GM19463 (cell line): ENCODE measurements around the gene LMO7.
A peak's percentile ranks its signal among the peaks of the same experiment; 100 is the strongest.
"Not testable (repeated sequence)": the region's sequence is repeated elsewhere in the genome, so short reads cannot be mapped to it uniquely, and the experiment has no call there.

ENCODE experiments used
- ATAC-seq: cut with Tn5 transposase; IDR thresholded peaks from one replicate; pipeline ENCODE4 v1.9.1; 2021; ENCODE audit warnings: mild to moderate bottlenecking, moderate library complexity; ENCODE audit not compliant: unreplicated experiment

Gene LMO7

DNA sequence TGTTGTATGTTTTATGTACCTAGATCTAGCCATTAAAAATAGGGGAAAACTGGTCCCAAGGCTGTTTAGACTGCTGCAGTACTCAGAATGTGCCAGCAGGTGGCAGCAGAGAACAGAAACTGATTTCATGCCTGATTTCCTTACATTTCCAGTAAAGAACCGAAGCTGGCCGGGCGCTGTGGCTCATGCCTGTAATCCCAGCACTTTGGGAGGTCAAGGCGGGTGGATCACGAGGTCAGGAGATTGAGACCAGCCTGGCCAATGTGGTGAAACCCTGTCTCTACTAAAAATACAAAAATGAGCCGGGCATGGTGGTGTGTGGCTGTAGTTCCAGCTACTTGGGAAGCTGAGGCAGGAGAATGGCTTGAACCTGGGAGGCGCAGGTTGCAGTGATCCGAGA, 59.8 kb downstream of the LMO7 start:
- peak; percentile 74 for ATAC-seq

DNA sequence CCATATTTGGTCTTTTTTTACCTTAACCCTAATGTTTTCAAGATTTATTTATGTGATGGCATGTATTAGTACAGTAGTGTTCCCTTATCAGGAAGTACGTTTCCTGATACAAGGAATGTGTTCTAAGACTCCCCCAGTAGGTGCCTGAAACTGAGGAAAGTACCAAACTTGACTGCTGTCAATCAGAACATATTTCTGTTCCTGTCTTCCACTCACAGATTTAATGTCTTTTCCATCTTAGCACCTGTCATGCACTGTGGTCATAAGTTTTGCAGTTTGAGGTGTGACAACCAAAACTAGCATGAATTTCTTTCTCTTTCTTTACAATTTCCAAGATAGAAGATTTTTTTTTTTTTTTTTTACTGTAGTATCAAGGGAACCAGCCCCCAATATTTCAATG, 62.9 kb downstream of the LMO7 start:
- ATAC-seq, result no peak

DNA sequence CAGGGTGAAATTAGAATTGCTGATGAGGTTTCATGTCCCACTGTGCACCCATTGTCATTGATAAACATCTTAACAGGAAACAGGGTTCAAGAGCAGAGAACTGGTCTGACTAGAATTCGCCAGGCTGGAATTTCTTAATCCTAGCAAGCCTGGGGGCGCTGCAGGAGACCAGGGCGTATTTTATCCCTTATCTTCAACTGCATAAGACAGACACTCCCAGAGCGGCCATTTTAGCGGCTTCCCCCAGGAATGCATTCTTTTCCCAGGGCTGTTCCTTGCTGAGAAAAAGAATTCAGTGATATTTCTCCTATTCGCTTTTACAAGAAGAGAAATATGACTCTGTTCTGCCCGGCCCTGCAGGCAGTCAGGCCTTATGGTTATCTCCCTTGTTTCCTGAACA, 63.6 kb downstream of the LMO7 start:
- ATAC-seq, result not testable (repeated sequence)

DNA sequence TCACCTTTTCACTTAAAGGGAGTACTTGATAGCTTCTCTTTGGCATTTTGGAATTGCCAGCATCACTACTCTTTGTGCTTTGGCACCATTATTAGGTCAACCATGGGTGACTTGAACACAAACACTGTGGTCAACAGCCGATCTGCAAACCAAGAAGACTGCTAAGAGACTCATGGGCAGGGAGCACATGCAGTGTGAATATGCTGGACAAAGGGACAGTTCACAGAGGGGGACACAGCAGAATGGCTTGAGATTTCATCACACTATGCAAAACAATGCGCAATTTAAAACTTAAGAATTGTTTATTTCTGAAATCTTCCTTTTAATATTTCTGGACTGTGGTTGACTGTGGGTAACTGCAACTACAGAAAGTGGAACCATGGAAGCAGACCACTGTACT, 64.4 kb downstream of the LMO7 start:
- ATAC-seq, result no peak

DNA sequence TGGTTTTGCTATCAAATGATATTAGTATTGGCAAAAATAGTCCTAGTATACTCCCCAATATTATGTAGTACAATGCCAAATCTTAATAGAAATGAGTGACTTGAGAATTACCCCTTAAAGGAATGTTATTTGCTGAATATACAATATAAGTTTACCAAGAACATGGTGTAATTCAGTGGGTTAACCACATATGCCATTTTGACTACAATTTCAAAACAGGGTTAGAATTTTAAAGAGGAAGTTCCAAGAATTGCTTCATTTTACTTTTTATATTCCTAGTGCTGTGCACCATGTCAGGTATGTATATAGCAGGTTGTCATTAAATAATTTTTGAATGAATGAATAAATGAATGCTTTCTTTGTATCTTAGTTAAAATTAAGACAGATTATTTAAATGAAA, 66.3 kb downstream of the LMO7 start:
- no peak for ATAC-seq

DNA sequence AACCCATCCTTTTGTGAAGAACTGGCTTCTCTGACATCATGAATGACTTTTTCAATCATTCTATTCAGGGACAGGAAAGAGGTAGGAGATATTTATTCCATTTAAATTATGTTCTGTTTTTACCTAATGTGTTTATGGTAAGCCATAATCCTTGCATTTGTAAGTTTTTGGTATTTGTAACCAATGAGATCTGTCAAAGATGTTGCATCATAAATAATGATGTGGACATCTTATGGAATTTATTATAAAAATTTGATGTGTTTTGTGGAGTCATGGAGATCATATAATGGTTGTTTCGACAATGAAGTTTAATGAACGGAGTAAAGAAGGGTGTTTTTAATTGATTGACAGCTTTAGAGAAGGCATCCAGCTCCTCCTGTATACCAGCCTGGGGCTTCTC, 67.6 kb downstream of the LMO7 start:
- no peak for ATAC-seq

DNA sequence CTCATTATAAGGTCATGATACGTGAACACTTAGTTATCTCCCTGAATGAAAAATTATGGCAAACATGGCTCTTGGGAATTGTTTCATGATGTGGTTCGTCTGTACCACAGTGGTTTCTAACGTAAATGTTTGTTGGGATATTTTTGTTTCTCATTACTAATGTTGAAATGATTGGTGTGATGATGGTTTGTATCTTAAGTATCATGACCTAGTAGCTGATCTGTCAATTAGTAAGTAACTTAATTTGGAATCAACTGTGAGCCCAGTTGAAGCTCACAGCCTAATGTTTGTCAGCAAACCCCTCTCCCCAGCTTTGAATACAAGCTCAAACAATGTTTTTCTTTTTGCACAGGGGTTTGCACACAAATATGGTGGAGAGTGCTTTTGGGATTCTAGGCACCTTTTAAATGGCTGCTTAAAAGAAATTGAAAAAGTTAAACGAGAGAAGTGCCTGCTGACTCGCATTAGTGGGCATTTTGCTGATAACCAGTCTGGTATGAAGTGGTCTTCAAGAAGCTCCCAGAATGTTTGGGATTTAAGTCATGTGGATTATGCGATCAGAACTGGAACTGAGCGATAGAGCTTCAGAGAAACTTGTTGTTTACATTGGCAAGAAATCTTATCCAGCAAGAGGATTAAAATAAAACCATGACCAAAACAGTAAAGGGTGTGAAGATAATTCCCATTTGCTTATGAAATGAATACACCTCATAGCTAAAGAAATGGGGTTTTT, 68.2 kb downstream of the LMO7 start:
- ATAC-seq, result no peak

DNA sequence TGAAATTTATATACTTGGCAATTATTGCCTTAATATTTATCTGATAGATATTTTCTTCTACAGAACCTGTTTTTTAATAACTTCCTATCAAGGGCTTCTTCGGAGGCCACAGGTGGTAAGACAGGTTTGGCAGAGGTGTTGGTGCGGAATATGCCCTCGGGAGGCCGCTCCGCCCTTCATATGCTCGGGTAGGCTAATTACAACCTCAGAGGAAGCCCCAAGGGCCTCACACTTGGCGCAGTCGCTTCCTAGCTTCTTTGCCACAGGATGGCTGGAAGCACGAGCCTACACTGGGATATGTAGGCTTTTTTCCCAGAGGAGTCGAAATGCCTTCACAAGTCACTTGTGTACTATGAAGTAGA, 68.8 kb downstream of the LMO7 start:
- ATAC-seq, result no peak

DNA sequence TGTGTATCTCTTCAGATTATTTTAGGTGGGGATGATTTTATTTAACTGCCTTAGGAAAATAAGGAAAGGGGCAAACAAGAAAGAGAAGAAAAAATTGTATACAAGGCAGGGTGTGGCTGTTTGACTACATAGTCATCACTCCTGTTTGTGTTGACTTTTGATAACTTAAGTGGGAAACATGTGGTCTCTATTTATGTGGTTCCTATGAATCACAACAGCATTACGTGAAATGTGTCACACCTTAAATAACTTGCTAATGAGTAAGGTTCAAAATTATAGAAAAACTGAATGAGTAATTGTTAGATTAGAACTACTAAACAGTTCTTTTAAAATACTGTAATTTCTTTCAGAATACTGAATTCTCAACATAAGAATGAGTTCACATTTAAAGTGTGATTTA, 69.3 kb downstream of the LMO7 start:
- ATAC-seq, result no peak

DNA sequence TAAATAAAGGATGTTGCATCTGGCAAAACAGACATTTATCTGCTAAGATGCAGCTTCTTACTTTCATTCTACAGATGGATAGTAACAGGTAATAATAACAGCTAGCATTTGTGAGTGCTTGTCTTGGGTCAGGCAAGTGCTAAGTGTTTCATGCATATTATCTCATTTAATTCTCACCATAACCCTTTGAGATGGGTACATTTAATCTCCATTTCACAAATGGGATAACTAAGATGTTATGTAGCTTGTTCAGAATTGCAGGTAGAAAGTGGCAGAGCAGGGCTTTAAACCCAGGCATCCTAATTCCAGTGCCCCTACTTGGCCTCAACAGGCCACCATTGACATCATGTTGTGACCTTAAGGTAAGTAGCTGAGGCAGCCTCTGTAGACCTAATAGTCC, 69.8 kb downstream of the LMO7 start:
- no peak for ATAC-seq

DNA sequence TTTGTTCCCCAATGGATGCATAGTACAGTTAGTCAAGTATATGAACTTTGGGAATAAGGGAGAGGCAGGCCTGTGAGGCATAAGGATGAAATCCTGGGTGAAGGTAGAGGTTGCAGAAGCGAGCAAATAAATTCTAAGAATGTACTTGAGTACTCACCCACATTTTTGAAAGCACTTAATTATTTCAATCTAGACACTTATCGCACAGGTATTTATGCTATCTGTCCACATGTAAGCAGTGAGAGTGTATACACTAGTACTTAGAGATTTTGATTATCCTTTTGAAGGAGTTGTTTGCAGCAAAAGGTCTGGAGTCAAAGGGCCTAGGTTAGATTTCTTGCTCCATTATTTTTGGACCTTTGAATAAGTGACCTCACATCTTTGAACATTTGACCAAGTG, 77.7 kb downstream of the LMO7 start:
- no peak for ATAC-seq

DNA sequence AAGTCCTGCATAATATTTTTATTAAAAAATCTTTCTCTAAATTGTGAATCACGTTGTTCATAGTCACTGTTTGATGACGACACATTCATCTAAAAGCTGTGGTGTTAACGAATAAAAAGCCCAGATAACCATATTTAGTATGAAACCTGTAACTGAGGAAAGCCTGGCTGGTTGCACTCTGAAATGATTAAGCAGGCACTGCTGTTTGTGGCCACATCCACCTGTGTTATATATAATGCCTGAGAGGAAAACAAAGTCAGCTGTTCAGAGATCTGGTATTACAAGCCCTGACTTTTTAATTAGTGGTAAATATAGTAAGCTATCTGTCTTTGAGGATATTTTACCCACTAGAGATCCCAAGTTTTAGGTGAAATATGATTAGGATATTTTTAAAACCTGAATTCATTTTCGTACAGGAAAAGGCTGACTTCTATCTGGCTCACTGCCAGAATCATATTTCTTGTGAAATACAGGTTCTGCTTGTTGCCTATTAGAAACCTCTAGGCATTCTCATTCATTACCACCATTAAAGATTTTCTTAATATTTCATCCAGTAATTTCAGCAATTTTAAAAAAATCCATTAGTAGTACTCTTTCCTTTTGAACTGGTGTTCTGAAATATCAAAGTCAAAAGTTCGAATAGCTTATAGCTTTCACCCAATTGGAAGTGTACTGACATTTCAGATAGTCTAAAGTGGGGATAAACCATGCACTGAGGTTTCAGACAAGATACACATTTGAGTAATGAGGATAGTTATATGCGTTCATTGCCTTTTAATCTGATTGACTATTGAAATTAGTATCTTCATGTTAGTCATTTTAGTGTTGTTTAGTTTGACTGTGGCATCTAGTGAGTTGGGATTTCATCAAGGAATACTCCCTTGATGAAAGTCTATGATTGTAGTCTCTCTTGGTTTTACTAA, 79.7 kb downstream of the LMO7 start:
- ATAC-seq, result no peak

DNA sequence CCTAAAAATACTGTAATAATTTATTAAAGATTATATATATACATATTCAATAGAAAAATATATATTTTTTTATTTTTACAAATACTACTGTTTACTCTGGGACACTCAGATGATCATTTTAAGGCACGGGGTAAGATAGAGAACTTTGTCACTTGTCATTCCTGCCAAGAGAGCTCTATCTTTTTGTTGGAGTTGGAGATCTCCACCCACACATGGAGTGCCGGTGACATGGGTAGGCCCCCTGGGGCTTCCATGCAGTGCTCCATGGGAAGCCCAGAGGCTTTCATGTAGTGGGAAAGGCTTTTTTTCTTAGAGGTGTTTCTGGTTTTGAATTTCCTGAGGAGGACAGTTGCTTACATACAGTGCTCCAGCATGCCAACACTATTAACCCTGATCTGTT, 81.4 kb downstream of the LMO7 start:
- ATAC-seq, result no peak

DNA sequence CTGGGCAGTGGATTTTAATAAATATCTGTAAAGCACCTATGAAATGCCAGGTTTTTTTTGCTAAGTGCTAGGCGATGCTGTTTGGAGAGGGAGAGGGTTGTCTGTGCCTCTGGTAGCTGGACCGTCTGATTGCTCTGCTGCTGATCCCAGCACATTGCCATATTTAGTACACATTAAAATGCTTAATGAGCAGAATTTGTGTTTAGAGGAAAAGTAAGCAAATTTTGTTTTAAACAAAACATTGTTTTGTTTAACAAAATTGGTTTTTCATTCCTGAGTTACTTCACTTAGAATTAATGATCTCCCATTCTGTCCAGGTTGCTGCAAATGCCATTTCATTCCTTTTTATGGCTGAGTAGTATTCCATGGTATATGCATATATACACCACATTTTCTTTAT, 85.2 kb downstream of the LMO7 start:
- no peak for ATAC-seq

DNA sequence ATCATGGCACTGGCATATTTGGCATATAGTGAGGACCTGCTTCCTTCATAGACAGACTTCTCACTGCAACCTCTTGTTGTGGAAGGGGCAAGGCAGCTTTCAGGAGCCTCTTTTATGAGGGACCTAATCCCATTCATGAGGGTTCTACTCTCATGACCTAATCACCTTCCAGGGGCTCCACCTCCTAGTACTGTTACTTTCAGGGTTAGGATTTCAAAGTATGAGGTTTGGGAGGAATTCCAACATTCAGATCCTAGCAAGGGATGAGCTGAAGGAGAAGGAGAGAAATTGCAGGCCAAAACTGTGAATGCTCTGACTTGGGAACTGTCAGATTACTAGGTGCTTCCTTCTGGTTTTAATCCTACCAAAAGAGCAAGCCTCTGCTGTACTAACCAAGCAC, 87.8 kb downstream of the LMO7 start:
- no peak for ATAC-seq

DNA sequence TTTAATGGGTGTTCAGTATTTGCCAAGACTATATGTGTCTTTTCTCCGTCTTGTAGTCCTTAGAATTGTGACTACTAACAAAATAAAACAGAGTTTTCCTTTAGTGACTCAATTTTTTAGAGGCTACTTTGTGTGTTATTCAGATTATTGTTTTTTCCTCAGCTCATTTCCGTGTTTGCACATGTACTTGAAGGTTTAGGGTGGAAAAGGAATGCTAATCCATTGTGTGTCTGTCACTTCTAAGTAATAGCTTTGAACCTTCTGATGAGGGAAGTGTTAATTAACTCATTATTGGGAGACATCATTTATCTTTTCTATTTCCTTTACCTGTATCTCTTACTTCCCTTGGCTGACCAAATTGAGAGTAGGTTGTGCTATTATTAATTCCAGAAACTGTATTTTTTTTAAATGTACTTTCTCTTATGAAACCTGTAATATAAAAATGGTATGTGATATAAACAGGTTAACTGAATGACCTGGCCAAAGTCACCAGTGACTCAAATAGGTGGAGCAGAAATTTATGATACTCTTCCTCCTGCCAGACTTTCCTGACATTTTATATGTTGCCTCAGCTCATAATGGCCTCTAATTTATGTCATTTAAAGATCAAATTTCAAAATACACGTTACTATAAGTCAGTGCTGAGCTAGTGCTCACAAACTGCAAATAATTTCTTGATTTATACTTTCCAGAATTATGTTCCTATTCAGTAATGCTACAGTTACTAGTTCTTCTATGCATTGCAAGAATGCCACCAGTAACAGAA, 88.8 kb downstream of the LMO7 start:
- no peak for ATAC-seq

DNA sequence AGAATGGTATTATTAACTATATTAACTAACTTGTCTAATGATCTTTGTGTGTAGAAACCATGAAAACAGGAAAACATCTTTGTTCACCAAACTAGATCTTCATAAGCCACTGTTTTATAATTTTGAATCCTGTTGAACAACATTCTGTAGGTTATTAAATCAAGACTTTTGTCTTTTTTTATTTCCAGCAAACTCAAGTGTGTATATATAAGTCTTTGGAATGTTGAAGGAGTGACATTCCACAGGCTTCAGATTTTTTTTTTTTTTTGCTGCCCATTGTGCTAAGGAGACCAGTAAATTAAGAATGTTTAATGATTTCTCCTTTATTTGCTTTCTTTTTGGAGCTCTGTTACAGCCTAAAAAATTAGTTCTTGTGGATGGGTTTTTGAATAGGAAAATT, 89.6 kb downstream of the LMO7 start:
- ATAC-seq, result no peak

DNA sequence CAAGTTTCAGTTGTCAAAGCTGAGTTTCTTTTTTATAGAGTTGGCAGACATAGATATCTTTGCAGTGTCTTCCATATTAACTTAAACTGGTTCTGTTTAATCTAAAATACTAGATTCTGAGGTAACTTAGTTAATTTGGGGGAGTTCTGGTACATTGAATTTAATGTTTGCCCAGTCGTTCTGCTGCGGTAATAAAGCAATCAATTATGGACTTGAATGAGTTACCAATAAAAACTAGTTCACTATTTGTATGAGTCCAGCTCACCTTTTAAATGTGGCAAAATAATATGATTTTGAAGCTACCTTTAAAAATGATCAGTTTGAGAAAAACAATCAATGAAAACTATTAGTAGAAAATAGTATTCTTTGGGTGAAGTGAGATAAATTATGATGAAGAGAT, 90.2 kb downstream of the LMO7 start:
- no peak for ATAC-seq

DNA sequence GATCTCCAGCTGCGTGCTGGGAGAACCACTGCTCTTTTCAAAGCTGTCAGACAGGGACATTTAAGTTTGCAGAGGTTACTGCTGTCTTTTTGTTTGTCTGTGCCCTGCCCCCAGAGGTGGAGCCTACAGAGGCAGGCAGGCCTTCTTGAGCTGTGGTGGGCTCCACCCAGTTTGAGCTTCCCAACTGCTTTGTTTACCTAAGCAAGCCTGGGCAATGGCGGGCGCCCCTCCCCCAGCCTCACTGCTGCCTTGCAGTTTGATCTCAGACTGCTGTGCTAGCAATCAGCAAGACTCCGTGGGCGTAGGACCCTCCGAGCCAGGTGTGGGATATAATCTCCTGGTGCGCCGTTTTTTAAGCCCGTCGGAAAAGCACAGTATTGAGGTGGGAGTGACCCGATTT, 97.0 kb downstream of the LMO7 start:
- not testable (repeated sequence) for ATAC-seq

DNA sequence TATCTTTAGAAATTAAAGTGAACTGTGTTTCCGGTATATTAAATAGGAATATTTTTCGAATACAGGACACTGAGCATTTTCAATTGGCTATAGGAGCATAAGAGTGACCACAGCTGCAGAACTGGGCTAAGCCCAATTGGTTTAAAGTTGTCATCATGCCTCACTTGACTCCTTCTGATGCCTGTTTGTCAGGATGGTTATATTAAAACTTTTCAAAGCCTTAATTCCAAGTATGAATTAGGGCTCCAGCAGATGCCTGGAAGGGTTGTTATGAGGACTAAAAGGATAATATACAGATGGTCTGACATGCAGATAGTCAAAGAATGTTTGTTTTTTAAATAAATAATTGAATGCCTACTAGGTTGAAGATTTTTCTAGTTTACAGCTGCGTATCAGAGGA, 100.0 kb downstream of the LMO7 start:
- ATAC-seq, result no peak

DNA sequence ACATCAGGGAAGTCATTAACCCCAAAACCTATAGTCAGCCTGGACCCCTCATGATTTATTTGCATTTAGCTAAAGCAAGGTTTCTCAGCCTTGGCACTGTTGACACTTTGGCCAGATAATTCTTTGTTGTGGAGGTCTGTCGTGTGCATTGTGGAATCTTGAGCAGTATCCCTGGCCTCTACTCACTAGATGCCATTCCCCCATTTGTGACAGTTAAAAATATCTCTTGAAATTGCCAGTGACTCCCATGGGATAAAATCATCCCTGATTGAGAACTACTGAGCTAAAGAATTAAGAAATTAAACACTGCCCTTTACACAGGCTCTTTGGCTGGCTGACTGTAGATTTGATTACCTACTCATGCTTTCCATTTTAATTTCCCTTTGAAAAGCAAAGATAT, 102.7 kb downstream of the LMO7 start:
- ATAC-seq, result no peak
